HG03432 (cell line): ENCODE data around the gene ERBB4.

Experiments used
- ATAC-seq: cut with Tn5 transposase; IDR thresholded peaks from one replicate; pipeline ENCODE4 v1.9.1; 2021; ENCODE audit warnings: mild to moderate bottlenecking, moderate library complexity; ENCODE audit not compliant: unreplicated experiment

Gene ERBB4

DNA sequence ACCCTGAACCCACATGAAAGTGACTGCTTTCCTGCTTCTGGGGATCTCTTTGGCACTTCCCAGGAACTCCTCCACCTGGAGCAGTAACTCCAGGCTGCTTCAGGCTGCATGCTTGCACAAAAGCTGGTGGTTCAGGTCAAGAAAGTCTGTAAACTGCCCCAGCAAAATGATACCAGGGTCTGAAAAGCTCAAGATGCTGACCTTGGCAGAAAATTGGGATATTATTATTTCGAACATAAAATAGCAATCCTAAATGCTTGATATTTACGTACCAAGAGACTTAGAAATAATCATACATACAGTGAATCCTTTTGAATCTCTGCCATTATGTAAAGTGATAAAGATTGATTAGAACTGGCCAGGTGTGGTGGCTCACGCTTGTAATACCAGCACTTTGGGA is 674.3 kb downstream of the ERBB4 start:
- no peak for ATAC-seq

DNA sequence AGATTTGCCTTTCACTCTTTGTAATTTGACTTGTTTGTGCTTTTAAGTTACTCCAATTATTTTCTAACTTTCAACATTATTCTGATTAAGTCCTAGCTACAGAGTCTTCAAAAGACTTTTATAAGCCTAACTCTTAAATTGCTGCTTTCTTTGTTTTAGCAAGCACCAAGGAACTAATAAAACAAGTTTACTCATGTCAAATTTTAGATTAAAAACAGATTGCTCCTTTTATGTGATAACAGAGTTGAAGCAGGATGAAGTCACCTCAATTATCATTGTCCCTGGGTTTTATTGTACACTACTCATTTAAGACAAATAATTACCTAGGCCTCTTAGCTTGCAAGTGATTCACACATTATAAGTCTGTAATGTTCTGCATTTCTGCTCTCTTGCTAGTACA is 678.4 kb downstream of the ERBB4 start:
- ATAC-seq, result no peak

DNA sequence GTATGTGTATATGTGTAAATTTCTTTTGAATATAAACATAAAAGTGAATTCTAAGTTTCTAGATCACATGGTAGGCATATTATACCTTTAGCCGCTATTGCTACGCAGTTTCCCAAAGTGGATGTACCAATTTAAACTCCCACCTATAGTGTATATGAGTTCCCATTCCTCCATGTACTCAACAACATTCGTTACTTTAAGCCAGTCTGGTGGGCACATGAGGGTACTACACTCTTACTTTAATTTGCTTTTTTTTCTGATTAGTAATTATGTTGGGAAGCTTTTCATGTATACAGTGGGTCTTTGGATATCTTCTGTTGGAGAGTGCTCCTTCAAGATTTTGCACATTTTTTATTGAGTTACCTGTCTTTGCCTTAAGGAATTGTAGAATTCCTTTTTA is 683.8 kb downstream of the ERBB4 start:
- no peak for ATAC-seq

DNA sequence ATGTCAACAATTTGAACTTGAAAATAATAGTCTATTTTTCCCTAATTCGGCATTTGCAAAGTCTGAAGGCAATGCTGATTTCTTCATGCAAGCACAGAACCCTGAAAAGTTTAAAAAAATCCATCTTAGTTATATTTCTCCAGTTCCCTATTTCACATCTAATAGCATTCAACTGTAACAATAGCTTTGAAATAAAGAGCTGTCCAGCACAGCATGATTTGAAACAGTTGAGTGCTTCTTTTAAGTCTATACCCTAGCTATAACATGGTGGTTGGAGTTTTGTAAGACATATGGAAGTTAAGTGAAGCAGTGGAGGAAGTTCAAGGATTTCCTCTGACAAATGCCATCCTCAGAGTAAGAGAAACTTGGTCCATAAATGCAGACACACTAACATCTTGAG is 691.9 kb downstream of the ERBB4 start:
- no peak for ATAC-seq

DNA sequence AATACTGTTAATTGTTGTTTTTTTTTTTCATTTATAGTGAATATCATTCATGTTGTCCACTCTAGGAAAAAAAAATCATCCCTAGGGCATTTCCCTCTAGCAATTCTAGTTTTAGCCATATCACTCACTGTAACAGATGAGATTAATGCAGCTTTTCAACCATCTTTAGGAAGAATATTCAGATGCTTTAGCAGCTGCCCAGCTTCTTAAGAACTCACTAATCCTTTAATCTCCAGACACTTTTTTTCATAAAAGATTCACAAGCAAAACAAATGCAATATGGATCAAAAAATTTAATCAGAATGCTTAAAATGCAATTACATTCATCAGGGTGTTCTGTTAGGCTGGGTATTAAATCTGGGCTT is 692.6 kb downstream of the ERBB4 start:
- ATAC-seq, result no peak

DNA sequence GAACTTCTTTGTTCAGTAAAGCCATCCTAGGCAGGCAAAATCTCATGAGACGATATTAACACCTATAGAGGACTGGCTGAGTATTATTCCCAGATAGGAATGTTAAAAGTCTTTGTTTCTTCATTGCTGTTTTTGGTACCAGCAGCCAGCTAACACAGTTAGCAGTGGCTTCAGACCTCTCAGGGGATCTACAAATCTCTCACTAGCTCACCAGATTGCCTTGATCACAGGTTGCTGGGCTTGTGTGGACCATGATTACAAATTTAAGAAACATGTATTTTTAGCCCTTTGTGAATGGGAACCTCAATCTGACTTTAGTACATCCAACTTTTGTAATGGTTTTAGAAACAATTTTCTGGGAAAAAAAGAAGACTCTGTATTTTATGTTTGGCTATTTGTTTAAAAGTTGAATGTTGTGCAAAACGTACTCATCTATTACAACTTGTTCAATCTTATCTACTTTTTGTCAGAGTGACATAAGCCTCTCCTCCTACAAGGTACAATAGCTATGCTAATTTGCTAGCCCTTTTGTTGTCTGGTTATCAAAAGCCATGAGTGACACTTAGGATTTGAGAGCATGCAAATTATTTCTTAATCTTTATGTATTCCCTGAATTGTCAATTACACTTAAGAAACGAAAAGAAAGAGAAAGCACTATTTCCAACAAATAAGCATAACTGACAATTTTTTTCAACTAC is 693.1 kb downstream of the ERBB4 start:
- ATAC-seq, result no peak

DNA sequence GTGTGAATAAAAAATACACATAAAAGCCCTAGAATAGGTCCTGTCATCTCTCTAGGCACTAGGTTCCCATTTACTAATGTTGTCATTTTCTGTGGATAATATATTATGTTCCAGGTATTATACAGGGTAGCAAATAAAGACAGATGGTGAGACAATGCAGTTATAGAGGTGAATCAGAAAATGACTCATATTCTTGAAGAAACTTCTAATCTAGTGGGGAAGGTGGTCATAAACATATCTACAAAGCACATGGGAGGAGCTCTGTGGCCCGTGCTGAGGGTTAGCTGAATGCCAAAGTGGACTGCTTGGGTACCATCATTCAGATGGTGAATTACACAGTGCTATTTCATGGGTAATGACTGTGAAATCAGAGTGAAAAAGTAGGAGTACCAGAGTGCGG is 700.9 kb downstream of the ERBB4 start:
- ATAC-seq, result no peak

DNA sequence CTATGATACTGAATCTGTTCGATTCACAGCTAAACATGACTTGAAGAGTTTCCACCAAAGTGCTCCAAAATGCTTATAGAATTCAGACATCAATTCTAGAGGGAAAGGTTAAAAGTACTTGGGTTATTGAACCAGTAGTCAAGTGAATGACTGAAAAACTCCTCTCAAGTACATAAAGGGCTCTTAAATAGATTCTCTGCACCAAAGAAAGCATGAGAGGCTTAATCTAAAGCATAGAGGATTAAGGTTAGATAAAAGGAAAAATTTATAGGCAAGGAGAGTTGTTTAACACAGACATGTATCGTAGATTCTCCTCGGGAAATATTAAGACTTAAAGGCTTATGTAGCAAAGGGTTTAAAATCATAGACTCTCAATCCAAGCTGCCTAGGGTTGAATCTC is 701.4 kb downstream of the ERBB4 start:
- no peak for ATAC-seq

DNA sequence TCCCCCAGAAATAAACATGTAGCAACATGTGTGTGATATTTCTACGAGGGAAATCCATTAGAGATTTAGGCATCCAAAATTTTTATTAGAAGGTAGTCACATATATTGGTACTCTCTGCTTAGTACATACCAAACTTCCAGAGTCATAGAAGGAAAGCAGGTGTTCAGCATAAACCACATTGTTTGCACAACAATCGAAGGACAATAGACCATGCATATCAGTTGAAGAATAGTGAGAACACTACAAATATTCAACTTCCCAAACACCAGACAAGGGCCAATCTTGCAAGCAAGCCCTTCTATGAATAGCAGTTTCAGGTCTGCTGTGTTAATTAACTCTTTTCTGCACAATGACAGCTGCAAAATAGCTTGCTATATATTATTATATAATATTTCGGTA is 702.2 kb downstream of the ERBB4 start:
- ATAC-seq, result peak; percentile 41

DNA sequence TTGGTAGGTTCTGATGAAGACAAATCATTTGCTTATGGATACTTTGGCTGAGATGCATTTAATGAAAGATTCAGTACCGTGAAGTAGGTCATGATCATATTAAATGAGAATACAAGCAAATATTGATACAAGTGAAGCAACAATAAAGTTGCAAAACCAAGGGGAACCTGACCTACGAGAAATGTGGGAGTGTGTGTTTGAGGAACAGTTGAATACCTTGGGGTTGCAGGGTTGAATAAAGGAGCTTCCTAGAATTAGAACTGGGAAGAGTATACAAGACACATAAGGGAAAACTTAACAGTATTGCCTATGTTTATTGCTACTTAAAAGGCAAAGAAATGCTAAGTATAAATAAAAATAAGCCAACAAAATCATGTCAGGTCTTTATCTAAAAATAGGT is 702.9 kb downstream of the ERBB4 start:
- no peak for ATAC-seq

DNA sequence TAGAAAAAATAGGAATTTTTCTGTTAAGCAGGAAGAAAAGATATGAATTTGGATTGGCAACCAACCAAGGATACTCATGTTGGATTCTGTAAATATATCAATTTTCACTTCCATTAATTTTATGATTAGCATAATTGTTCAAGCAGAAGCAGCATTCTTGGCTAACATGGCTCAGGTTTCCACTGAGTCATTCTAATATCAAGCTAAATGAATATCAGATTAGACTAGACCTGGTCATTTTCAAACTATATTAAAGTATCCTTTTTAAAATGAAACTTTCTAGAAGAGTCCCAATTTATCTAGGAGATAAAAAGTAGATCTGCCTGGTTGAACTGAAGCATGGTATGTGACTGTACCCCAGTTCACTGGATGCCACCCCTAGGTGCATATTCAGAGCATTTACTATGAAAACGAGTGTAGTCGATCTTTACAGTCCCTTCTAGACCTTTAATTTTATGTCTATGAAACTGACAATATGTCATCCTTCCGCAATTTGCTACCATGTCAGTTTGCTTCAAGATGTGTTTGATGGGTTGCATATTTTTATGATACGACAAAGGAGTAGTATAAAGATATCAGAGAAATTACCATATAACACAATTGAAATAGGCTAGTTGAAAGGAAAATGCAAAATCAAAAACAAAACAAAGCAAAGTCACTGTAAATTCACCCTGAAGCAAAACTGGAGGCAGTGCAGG is 704.9 kb downstream of the ERBB4 start:
- no peak for ATAC-seq

DNA sequence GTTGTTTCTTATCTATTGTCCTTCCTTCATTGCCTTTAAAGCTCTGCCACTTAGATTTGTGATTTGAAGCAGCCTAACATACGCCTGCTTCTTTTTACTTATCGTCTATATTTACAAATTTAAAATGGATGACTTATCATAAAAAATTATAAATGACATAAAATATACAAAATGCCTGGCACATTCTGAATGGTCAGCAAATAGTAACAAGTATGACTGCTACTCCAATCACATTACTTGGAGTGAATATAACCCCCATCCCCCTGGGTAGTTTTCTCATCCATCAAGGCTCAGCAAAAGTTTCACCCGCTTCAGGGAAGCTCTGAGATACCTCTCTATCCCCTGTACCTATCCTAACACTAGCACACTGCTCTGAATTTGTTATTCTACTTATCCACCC is 708.9 kb downstream of the ERBB4 start:
- ATAC-seq, result no peak

DNA sequence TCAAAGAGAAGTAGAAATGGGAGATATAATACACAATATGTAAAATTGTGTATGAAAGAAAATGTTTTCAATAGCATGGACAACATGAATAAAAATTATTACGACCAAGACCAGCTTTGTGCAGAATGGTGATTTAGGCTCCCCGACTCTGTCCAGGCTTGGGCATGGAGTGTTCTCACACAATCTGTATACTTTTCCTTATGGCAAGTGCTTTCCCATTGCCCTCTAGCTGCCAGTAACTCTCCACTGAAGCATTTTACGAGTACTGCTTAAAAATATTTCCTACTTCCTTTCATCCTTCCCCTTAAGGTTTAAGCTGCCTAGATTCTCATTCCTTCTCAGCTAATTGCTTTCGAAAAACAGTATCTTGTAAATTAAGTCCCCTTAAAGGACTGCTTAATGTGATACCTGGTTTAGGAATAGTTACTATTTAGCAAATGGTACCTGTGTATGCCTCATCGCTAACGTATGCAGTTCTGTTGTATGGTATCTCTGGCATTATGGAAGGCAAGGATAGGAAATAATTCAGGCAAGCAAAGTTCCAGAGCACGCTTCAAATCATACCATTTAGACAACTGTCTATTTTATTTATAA is 714.6 kb downstream of the ERBB4 start:
- no peak for ATAC-seq

DNA sequence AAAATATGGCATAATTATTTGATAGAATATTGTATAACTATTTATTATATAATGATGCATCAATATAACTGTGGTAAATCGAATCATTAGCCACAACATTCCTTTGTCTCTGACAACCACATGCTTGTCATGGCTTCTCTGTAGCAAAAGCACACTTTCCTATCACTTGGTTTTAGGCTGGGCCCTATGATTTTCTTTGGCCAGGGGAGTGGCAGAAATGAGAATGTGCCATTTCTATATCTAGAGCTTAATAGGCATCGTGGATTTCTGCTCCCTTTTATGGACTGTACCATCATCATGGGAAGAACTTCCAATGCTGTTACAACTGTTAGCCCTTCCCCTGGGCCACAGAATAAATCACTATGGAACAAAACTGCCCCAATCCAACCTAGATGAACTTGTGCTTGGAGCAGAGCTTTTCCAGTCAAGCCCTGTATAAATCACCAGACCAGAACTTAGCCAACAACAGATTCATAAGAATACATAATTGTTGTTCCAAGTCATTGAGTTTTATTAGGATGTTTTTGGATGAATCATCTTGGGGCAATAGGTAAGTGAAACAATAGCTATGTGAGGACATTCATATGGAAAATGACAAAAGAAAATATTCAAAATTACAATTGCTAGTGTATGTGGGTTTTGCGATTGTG is 715.8 kb downstream of the ERBB4 start:
- no peak for ATAC-seq

DNA sequence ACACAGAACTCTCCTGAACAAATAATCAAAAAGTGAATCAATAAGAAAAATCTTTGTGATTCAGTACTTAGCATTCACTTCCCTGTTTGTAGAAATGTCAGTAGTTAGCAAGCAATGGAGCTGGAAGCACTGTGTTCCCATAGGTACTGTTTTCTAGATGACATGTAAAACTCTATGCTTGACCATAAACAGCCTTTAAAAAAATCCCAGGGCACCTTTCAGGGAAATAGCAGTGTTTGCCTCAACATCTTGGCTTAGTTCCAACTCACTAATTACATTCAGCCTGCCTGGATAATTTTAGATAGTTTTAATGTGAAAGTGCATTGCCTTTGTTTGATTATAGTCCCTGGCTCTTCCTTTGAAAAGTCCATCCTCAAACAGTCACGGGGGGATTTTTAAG is 721.8 kb downstream of the ERBB4 start:
- no peak for ATAC-seq

DNA sequence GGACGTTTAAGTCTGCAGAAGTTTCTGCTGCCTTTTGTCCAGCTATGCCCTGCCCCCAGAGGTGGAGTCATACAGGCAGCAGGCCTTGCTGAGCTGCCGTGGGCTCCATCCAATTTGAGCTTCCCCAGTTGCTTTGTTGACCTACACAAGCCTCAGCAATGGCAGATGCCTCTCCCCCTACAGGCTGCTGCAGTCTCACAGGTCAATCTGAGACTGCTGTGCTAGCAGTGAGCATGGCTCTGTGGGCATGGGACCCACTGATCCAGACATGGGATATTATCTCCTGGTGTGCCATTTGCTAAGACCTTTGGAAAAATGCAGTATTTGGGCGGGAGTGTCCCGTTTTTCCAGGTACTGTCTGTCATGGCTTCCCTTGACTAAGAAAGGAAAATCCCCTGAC is 726.0 kb downstream of the ERBB4 start:
- no peak for ATAC-seq

DNA sequence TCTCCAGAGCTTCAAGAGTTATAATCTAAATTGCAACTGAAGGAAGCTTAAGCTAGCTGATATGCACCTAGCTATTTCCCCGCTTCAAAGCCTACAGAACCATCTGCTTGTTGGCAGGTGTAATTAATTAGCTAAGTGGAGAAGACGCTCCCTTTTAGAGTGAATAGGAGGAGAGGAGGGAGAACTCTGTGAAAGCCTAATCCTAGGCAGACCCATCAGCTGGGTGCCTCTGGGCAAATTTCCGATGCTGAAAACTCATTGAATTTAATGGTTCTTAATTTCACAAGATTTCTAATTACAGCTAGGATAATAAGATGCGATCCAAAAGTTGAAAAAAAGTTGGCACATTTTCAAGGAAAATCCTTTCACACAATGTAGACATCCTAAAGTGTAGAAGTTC is 735.9 kb downstream of the ERBB4 start:
- ATAC-seq, result no peak

DNA sequence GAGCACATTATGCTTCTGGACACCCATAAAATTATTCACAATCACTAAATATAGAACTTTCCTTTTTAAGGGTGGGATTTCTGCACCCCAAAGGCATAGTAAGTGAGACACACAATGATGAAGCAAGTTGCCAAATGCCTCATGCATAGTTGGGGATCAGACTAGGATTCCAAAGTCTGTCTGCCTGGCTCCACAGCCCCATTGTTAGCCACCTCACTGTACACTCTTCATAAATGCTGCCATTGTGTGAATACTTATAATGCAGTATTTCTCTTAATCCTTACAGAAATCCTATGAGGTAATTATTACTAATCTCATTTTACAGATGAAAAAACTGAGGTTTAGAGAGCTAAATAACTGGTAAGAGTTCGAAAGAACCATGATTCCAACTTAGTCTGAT is 738.6 kb downstream of the ERBB4 start:
- no peak for ATAC-seq

DNA sequence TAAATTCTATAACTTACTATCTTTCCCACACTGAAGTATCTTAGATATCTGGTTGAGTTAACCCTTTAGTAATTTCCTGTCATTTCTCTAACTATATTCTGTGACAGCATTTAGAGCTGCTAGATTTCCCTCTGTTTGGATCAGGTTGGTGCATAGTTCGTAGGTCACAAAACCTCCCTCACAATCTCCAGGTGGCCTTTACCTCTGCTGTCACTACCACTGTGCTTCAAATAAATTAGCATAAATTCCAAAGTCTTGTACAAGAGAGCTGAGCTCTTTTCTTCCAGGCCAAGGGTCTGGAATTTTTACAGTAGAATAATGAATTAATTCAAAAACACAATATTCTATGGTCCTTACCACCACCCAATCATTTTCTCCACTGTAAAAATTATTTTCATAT is 739.7 kb downstream of the ERBB4 start:
- no peak for ATAC-seq

DNA sequence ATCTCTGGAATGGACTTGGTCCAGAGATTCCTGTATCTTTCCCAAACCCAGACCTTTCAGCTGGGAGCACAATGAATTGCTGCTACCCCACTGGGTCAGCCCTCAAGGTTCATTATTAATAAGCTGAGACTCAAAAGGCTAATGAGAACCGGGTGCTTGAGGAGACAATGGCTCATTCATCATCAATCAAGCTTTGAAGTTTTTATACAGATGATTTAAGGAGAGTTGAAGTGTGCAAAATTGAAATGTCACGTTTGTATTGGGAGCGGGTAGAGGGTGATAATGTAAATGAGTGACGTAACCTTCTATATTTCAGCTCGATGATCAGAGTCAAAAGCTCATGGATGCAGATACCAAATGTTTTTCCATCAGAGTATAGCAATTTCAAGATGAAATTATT is 744.9 kb downstream of the ERBB4 start:
- no peak for ATAC-seq

DNA sequence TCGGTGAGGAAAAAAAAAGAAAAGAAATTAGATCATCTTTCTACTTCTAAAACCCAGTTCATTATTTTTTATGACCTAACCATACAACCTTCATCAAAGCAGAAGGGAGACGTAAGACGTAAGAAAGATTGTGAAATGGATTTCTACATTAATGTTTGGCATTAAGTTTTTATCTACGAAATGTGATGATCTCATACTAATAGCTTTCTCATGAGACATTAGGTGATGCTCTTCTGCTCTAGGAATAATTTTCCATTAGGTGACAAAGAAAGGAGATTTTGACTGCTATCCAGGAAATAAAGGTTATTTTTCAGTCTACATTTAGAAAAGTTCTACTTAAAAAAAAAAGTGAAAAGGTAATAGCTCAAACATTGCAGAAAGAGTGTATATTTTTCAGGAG is 748.6 kb downstream of the ERBB4 start:
- ATAC-seq, result no peak

DNA sequence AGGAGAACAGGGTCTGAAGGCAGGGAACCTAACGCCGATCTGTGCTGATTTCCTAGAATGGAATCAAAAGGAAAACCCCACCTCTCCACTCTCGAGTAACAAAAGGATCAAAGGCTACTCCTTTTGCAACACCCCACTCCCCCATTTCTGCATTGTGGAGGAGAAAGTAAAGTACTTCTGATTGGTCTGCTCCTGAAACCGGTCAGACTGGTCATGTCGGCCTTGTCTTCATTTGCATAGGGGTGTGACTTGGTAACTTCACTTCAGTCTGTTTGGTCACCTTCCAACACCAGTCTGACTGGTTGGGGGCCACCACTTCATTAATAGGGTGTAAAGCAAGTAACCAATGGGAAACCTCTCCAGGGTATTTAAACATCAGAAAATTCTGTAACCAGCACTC is 771.9 kb downstream of the ERBB4 start:
- ATAC-seq, result no peak
